NCI-H446 treated with DMSO at 0.1 percent for 48 hours (cell line): ENCODE results near the gene CAMKV.
"Not testable (repeated sequence)": the region's sequence is repeated elsewhere in the genome, so short reads cannot be mapped to it uniquely, and the experiment has no call there.

Source experiments
- DNase-seq: peaks from one replicate; lab custom pipeline; 2025; lab: John Stamatoyannopoulos, UW

The CAMKV gene, protein sequence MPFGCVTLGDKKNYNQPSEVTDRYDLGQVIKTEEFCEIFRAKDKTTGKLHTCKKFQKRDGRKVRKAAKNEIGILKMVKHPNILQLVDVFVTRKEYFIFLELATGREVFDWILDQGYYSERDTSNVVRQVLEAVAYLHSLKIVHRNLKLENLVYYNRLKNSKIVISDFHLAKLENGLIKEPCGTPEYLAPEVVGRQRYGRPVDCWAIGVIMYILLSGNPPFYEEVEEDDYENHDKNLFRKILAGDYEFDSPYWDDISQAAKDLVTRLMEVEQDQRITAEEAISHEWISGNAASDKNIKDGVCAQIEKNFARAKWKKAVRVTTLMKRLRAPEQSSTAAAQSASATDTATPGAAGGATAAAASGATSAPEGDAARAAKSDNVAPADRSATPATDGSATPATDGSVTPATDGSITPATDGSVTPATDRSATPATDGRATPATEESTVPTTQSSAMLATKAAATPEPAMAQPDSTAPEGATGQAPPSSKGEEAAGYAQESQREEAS

DNA sequence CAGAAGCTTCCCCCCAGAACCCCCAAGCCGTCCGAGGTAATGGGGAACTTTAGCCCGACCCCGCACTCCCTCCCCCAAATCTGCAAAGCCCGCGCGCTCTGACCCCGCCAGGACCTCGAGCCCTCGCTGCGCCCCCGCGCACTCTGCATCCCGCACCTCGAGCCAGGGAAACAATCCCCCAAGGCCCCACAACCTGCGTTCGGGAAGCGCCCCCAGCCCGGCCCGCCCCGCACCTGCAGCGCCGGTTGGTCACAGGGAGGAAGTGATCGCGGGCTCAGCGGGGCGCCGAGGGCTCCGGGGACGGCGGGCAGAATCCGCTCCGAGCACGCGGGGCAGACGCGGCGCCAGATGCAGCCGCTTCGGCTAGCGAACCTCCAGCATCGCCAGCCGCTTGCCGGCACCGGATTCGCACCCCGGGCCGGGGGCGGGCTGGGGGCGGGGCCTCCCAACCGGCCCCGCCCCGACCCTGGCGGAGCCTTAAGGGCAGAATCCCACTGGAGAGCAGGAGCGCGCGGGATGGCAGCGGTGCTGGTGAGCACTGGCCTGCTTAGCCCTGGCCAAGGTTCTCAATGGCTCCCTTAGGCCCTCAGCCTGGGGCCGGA is at the start of gene CAMKV:
CAMKV (minus strand) TSS at position 382 of the 602 bp plus-strand sequence. CDS start 7,518 bp downstream, outside the sequence.
- no peak for DNase-seq

DNA sequence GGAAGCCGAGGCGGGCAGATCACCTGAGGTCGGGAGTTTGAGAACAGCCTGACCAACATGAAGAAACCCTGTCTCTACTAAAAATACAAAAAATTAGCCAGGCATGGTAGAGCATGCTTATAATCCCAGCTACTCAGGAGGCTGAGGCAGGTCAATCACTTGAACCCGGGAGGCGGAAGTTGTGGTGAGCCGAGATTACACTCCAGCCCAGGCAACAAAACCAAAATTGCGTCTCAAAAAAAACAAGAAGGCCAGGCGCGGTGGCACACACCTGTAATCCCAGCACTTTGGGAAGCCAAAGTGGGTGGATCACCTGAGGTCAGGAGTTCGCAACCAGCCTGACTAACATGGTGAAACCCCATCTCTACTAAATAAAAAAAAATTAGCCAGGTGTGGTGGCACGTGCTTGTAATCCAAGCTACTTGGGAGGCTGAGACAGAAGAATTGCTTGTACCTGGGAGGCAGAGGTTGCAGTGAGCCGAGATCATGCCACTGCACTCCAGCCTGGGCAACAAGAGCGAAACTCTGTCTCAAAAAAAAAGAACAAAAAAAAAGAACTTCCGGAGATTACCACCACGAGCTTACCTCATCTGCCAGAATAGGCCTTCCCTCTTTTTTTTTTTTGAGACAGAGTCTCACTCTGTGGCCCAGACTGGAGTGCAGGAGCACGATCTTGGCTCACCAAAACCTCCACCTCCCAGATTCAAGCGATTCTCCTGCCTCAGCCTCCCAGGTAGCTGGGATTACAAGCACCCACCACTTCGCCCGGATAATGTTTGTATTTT is 48.3 kb upstream of the CAMKV start:
- DNase-seq, result not testable (repeated sequence)

DNA sequence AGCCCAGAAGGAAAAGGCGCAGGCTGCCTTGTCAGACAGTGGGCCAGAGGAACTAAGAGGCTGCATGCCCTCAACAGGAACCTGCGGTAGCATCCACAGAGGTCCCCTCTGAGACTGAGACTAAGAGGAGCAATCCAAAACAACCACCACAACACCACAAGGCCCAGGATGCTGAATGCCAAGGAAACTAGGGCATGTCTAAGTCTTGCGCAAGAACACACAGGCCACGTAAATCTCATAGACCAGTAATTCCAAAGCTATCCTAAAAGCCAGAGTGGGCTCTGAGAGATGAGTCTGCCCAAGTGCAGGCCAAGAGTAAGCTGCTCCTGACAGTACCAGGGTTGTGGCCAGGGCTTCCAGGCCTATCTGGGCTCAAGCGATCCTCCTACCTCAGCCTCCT is 47.0 kb upstream of the CAMKV start:
- DNase-seq, result no peak

DNA sequence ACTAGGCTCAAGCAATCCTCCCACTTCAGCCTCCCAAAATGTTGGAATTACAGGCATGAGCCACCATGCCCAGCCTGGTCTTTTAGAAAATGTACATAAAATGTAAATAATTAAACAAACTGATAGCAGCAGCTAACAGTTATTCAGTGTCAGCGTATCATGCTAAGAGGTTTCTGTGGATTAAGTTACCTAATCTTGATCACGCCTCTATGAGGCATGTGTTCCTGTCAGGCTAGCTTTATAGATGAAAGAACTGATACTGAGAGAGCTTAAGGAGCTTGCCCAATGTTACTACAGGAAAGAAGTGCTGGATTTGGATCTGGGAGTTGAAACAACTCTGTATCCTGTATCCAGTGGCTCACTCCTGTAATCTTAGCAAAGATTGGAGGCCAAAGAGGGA is 45.2 kb upstream of the CAMKV start:
- no peak for DNase-seq

DNA sequence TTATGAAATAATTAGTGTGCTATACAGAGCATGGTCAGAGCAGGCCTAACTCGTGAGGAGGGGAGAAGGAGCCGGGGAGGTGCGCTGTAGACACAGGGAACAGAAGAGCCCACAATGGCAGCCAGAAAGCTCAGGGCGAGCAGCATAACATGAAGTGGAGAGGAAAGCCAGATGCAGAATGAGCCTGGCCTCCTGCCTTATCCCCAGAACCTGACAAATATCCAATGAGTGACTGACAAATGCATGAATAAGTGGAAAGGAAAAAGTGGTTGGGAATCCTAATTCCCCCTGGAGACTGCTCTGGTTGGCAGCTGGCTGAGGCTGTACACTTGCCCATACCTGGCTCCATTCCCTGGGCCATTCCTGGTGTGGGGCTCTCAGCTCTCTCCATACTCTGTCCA is 43.2 kb upstream of the CAMKV start:
- peak; percentile 57 for DNase-seq

DNA sequence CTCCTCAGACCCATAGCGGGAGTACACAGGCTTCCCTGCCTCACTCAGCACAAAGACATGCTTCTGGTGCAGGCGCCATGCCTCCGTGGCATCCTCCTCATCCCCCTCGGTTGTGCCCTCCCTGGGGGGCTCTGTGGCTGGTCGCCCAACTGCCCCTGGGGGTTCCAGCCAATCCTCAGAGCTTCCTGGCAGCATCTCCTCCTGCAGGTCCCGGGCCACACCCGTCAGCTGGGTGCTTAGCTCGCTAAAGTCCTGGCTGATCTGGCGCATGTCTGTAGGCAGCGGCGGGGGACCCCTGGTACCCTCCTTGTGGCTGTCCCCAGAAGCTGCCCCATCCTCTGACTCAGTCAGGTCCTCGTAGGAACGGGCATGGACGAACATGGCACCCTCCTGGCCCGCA is 41.9 kb upstream of the CAMKV start:
- no peak for DNase-seq

DNA sequence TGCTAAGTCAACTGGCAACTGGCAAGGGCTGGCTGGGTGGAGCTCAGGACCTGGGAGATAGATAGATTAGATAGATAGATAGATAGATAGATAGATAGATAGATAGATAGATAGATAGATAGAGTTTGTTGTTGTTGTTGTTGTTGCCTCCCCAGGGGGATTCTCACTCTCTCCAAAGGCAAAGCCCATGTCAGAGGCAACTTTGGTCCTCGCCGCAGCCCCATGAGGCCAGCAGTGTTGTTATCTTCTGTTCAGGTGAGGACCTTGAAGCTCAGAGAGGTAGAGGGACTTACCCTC is 41.4 kb upstream of the CAMKV start:
- DNase-seq, result no peak

DNA sequence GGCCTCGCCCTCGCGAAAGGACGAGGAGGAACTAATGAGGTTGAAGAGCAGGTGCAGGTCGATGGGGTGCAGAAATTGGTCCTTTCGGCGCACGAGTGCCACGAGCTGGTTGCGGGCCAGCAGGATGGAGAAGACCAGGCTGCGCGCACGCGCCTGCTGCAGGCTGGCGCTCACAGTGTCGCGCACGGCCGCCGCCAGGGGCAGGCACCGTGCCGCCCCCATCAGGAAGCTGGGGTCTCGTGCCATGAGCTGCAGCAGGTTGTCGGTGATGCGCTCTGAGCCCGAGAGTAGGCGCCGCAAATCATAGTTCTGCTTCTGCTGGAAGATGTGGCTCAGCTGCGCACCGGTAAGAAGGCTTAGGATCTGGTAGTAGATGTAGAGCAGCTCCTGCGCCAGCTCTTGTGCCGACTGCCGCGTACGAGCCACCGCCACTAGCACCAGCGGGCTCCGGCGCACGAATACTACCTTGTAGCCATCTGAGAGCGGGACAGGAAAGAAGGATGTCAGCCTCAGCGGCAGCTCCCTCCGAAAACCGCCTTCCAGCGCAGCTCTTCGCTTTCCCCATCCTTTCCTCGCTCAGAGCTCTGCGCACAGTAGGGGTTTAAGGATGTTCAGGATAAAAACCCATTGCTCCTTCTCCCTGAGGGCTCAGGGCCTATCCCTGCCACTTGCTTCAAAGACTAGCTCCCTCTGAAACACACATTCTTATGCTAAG is 40.9 kb upstream of the CAMKV start:
- DNase-seq, result no peak

DNA sequence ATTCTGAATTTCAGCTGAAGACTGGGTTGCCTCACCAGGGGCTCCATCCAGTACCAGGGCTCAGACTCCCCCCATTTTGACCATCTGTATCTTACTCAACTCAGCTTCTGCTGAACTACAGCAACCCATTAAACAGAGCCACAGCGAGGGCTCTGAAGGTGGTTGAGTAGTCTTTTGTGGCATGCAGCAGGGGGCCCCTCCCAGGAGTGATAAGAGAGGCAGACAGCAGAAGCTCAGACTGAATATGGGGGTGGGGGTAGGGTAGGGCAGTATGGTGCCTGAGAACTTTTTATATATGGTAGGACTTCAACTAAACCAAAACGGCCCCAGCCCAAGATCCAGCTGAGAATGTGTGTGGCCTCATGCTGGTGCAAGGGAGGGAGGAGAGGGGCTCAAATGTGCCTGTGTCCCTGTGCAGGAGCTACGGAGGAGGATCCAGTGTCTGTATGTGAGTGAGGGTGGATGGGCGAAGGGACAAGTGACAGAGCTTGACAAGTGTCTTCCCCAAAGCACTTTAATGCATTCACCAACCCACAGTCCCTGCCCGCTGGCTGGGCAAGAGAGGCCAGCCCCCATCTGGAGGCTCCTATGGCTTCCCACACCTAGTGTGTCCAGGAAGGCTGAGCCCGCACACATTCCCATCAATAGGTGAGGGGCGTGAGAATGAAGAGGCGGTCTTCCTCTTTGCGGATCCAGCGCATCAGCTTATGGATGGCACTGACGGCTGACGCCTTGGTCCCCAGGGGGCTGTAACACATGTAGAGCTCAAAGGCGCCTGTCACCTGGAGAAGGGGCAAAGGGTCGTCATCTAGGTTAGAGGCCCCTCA is 38.9 kb upstream of the CAMKV start:
- DNase-seq, result no peak

DNA sequence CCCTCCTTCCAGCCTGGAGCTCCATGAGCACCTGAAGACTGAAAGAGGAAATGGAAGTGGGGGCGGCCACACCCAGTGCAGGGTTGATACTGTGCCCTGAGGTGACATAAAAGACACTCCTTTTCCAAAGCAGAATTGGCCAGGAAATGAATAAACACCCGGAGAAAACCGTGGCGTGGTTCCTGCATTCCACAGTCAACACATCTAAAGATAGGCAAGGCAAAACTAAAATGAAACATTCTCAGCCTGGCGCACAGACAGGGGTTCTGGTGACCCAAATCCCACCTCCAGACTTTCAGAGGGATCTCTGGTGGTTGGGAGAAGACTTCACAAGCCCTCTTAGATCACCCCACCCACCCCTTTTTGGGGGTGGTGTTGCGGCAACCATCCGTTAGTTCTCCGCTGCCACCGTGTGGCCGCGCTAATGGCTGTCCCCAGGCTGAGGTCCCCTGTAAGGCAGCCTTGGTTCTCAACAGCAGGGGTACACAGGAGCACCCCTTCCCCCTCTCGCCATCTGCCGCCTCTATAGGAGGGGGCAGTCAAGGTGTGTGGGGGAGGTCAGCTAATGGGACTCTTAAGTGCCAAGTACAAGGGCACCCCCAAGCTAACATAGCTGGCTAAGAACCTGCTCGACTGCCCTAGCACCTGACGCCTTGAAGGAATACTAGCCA is 36.5 kb upstream of the CAMKV start:
- no peak for DNase-seq

DNA sequence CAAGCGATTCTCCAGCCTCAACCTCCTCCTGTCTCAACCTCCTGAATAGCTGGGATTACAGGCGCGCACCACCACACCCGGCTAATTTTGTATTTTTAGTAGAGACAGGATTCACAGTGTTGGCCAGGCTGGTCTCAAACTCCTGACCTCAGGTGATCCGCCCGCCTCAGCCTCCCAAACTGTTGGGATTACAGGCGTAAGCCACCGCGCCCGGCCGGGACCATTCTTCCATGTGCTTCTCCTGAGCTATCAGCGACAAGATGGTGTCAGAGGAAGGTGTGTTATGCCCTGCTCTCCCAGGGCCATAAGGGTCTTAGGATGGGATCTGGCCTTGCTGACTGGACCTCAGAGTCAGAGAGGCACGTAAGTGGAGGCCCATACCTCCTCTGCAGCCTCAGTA is 34.7 kb upstream of the CAMKV start:
- DNase-seq, result not testable (repeated sequence)

DNA sequence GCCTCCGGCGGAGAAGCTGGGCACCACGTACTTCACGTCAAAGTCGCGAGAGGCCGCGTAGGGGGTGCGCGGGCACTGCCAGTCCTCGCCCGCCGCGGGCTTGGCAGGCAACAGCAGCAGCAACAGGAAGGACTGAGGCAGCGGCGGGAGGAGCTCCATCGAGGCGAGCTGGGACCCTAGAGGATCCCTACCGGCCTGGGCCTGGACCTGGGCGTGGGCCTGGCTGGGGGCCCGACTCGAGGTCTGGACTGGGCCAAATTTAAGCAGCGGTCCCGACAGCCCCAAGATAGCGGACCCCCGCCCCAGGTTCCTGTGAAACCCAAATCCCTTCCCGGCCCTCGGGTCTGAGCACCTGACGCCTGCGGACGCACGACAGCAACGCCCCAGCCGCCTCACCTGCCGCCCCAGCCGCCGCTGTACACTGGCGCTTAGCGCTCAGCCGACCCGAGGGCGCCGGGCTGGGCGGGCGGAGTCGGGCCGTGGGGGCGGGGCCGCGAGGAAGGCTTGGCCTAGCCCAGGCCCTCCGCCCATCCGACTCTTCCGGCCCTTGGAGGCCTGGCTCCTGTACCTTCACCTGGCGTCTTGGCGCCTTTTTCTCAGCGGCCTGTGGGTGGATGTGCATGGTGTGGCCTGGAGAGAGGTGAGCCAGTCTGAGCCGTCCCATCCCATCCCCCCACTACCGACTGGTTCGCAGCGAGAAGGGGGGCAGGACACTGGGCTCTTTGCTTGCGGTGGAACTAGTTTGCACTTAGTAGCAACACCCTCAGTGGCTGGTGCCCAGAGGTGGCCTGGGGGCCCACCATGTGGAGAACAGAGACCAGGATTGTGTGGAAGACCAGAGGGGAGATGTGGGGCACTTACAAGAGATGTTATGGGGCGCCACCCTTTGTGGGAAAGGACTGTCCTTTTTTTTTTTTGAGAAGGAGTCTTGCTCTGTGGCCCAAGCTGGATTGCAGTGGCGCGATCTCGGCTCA is 34.0 kb upstream of the CAMKV start, which contains the start of gene MST1R:
MST1R (minus strand) TSS at position 423 of the 974 bp plus-strand sequence; CDS start at position 159, 264 bp downstream.
- no peak for DNase-seq

DNA sequence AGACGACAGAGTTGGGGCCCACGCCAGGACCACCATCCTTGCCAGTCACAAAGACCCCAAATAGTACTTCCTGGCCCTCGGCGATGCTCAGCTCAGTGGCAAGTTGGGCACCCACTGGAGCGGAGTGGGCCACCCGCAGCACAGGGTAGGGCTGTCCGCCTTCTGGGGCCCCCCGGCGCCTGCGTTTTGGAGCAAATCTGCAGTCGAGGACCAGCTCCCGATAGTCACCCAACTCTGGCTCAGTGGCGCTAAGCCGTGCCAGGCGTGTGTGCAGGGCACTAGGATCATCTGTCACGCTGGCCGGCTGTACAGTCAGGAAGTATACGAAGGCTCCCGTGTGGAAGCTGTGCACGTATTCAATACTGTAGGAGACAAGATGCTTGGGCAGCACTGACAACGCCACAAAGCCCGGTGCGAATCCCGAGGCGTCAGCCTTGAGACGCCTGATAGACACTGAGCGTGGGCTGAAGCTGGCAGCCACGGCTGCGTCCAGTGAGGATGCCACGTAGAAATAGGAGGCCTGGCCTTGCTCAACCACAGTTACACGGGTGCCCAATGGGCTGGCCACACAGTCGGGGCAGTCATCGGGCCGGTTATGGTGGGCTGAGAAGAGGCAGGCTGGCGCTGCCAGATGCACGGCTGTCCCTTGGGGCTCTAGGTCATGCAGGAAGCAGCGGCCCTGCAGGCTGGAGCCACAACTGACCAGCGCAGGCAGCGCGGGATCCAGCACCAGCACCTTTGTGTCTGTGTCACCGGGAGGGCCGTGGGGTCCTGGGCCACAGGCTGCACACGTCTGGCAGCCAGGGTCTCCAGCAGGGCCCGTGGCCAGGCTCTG is 33.0 kb upstream of the CAMKV start:
- DNase-seq, result no peak

DNA sequence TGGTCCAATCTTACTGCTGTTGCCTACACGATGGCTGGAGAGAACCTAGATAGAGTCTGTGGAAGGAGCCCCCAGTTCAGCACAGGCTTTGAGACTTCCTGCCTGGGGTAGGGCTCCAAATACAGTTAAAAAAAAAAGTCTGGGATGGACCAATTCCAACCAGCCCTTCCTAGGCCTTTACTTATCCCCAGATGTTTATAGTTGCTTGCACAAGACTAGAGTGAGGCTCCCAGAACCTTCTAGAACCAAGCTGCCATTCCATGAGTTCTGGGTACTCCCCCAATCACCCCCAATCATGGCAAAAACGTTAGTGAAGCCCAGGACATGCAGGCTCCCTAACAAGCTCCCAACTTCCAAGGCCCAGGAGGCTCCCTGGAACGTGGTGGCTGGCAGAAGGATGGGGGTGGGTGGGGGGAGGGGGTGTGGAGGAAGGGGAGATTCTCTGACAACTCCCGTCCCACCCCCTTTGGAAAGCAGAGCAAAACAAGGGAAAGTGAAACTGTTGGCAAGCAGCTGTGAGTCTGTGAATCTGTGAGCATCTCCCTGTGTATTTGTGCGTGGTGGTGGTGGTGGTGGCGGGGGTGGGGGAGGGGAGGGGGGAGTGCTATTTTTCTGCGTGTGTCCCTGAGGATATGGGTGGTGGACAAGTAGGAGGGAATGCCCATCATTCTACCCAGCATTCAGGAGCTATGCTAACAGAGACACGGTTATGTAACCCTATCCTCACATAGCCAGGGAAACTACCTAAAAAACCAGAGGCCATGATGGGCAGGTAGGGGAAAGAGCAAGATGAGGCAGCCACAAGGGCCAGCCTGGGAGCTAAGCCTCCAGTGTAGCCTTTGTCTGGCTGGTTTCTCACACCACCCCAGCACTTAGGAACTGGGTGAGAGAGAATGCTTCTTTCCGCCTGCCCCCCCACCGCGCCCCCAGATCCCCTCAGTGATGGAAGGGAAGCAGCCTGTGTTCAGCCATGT is 31.9 kb upstream of the CAMKV start:
- DNase-seq, result no peak

DNA sequence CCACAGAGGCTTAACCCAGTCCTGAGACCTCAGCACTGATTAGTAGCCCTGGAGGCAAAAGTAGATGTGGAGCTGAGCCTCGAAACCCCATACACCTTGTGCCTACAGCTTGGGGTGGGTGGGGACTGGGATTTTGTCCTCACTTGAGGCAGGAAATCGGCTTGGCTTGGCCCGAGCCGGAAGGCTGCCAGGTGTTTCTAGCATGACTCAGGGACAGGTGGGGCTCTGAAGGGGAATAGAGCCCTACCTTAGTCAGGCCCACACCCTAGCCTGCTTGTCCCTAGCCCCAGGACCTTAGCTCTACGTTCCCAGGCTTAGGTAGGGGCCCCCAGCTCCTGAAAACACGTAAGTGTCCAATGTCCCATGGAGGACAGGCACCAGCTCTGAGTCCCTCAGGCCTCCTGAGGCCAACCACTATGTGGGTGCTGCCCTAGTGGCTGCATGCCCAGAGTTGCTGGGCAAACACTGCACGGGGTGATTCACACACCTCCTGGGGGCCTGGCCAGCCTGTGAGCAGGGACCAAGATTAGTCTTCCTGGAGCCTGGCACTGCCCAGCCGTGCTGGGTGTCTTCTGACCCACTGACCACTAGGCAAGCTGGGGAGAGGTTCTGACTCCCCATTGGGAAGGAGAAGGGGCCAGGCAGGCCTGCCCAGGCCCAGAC is 30.9 kb upstream of the CAMKV start:
- no peak for DNase-seq

DNA sequence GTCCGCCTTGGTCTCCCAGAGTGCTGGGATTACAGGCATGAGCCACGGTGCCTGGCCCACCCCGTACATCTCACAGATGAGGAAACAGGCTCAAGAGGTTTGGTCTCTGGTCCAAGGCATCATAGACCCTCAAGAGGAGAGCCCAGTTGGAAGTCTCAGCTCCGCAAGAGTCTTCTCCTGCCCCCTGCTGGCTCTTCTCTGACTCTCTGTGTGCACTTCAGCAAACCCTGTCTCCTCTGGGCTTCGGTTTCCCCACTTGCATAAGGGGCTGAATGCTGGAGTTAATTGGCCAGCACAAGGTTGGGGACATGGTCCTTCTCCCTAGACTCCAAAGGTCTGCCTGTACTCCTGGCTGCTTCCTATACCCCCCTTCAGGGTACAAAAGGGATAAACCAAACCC is 30.1 kb upstream of the CAMKV start:
- no peak for DNase-seq

DNA sequence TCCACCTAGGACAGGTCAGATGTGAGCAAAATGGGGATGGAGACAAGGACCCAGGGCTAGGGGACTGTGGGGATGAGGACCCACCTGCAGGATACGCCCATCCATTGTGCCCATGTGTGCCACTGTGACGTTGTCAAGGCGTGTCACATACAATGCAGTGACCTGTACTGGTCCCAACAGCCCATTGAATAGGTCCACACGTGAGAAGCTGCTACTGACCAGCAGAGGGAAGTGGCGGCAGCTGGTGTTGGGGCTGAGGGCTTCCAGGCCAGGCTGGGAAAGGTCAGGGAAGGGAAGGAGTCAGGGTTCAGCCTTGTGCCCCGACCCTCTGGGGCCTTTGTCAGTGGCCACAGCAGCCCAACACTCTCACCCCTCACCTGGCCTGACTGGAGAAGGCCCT is 29.3 kb upstream of the CAMKV start:
- no peak for DNase-seq
